GM18907 (cell line): Measurements from ENCODE around the gene NOX1.
"Not testable (repeated sequence)": the region's sequence is repeated elsewhere in the genome, so short reads cannot be mapped to it uniquely, and the experiment has no call there.

ENCODE experiments used
- ATAC-seq: cut with Tn5 transposase; IDR thresholded peaks from one replicate; pipeline ENCODE4 v1.9.1; 2021; ENCODE audit warnings: mild to moderate bottlenecking, moderate library complexity; ENCODE audit not compliant: unreplicated experiment

Gene NOX1

GRCh38 chrX:100819837-100820666 is 54.1 kb downstream of the NOX1 start, which contains the start of gene CSTF2:
Gene CSTF2, plus strand, starts transcription at chrX:100820391. Its CDS starts 26 bp downstream, at chrX:100820417.
- ATAC-seq, result peak; percentile 99

GRCh38 chrX:100819534-100819836 is 54.7 kb downstream of the NOX1 start:
- ATAC-seq, result no peak

GRCh38 chrX:100817340-100817739 is 56.8 kb downstream of the NOX1 start:
- ATAC-seq, result no peak

- no peak for ATAC-seq
Measured at GRCh38 chrX:100812216-100813158, 61.7 kb downstream of the NOX1 start.

- not testable (repeated sequence) for ATAC-seq
Measured at GRCh38 chrX:100808265-100808664, 65.9 kb downstream of the NOX1 start.

GRCh38 chrX:100804780-100805179 is 69.4 kb downstream of the NOX1 start:
- no peak for ATAC-seq

- ATAC-seq, result no peak
Measured at GRCh38 chrX:100802843-100803242, 71.3 kb downstream of the NOX1 start.

GRCh38 chrX:100798484-100799214 is 75.5 kb downstream of the NOX1 start:
- no peak for ATAC-seq

GRCh38 chrX:100797359-100797758 is 76.8 kb downstream of the NOX1 start:
- no peak for ATAC-seq

GRCh38 chrX:100796371-100796770 is 77.8 kb downstream of the NOX1 start:
- ATAC-seq, result not testable (repeated sequence)
